AG09319 (cell line): ENCODE measurements around the gene TMCC3.
"Not testable (repeated sequence)": the region's sequence is repeated elsewhere in the genome, so short reads cannot be mapped to it uniquely, and the experiment has no call there.

ENCODE experiments used
- DNase-seq: peaks from one replicate; pipeline ENCODE4 v3.0.0-alpha.2; 2010; ENCODE audit warnings: low read depth; ENCODE audit errors: extremely low read depth
- TF ChIP-seq, protein P1 (sequence below): IDR thresholded peaks from 2 replicates; pipeline ENCODE4 v1.5.1; 2011; ENCODE audit warnings: low read depth, mild to moderate bottlenecking, inconsistent platforms, low read length, moderate library complexity

The TMCC3 gene

DNA sequence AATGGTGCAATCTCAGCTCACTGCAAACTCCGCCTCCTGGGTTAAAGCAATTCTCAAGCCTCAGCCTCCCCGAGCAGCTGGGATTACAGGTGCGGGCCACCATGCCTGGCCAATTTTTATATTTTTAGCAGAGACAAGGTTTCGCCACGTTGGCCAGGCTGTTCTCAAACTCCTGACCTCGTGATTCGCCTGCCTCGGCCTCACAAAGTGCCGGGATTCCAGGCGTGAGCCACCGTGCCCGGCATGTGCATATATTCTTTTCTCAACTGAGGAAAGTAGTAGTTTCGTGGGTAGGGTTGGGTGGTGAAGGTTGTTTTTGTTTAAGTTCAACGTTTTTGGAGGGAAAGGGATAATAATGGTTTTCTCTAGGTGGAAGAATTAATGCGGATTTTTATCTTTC, 96.5 kb downstream of the TMCC3 start:
- no peak for DNase-seq
- TF ChIP-seq, protein P1, sequence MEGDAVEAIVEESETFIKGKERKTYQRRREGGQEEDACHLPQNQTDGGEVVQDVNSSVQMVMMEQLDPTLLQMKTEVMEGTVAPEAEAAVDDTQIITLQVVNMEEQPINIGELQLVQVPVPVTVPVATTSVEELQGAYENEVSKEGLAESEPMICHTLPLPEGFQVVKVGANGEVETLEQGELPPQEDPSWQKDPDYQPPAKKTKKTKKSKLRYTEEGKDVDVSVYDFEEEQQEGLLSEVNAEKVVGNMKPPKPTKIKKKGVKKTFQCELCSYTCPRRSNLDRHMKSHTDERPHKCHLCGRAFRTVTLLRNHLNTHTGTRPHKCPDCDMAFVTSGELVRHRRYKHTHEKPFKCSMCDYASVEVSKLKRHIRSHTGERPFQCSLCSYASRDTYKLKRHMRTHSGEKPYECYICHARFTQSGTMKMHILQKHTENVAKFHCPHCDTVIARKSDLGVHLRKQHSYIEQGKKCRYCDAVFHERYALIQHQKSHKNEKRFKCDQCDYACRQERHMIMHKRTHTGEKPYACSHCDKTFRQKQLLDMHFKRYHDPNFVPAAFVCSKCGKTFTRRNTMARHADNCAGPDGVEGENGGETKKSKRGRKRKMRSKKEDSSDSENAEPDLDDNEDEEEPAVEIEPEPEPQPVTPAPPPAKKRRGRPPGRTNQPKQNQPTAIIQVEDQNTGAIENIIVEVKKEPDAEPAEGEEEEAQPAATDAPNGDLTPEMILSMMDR: no peak

- DNase-seq: peak; percentile 28
- TF ChIP-seq, protein P1: no peak
Observed at GRCh38 chr12:94553130-94553519, 97.2 kb downstream of the TMCC3 start.

DNA sequence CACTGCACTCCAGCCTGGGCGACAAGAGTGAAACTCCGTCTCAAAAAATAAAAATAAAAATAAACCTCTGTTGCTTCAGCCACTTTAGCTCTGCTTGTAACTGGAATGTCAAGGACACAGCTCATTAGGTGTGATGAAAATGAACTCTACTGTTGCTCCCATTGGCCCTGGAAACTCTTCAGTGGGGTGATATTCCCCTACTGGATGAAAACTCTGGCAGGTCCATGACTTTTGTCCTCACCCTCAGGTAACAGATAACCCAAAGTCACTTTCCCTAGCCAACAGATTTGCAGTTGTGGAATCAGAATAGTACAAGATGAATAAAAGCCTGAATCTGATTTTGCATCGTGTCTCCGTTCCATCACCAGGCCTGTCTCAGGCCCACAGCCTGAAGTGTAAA, 98.5 kb downstream of the TMCC3 start:
- DNase-seq: no peak
- TF ChIP-seq, protein P1: no peak

- TF ChIP-seq, protein P1: no peak
- DNase-seq: no peak
Observed at GRCh38 chr12:94550964-94551363, 99.4 kb downstream of the TMCC3 start.

DNA sequence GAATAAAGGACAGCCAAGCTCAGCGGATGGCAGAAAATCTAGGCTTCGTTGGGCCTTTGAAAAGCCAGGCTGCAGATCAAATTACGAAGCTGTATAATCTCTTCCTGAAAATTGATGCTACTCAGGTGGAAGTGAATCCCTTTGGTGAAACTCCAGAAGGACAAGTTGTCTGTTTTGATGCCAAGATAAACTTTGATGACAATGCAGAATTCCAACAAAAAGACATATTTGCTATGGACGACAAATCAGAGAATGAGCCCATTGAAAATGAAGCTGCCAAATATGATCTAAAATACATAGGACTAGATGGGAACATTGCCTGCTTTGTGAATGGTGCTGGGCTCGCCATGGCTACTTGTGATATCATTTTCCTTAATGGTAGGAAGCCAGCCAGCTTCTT, 101.5 kb downstream of the TMCC3 start:
- DNase-seq: not testable (repeated sequence)

DNA sequence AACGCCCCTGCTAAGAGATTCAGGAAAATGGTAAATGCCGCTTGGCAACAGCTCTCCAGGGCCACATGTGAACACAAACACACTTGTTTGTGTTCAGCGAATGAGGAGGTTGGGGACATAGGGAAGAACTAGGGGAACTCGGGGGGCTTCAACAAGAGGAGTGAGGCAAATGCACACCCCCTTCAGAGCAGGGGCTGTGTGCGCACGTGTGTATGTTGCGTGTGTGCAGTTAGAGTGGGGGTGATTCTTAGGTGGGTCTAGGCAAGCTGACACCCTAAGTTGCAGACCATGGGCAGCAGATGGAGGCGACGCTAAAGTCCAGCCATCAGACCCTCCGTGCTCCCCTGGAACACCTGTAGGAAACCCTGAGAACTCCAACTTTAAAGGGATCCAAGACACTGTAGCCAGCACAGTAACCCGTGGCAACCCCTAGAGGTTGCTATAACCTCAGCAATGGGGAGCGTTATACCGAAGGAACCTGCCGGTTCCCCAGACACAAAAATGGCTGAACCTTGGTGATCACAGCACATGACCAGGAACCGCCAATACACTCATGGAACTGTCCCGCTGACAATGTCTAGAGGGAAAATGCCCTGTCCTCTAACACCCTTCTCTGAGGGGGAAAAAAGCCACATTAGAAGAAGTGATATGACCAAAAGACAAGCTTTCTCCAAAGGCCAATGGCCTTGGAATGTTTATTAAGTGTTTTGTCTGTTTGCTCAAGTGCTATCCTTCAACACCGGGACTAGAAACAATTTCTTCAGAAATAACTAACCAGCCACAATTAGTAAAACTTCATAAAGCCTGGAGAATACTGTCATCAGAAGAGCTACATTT, 104.2 kb downstream of the TMCC3 start:
- peak; percentile 8 for DNase-seq
- TF ChIP-seq, protein P1: peak; percentile 74

DNA sequence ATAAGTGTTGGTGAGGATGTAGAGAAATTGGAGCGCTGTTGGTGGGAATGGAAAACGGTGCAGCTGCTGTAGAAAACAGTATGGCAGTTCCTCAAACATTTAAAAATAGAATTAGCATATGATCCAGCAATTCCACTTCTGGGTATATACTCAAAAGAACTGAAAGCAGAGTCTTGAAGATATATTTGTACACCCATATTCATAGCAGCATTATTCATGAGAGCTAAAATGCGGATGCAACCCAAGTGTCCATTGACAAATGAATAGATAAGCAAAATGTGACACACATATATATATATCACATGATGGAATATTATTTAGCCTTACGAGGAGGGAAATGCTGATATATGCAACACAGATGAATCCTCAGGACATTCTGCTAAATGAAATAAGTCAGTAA, 106.0 kb downstream of the TMCC3 start:
- TF ChIP-seq, protein P1: no peak
- no peak for DNase-seq

GRCh38 chr12:94538318-94538717, 112.0 kb downstream of the TMCC3 start:
- DNase-seq: no peak

More at GRCh38 chr12:94538318-94538717, 112.0 kb downstream of the TMCC3 start:
- TF ChIP-seq, protein P1: no peak
